Stimulated activated CD8-positive, alpha-beta memory T cell treated with anti-CD3 and anti-CD28 coated beads, Interleukin-15, amount 100 ng/mL, for 1 hour (primary cell): ENCODE data around the gene ERC2.

Experiments
- DNase-seq: peaks from one replicate; pipeline ENCODE4 v3.0.0-alpha.2; 2020; ENCODE audit warnings: low read depth

ERC2 gene

DNA sequence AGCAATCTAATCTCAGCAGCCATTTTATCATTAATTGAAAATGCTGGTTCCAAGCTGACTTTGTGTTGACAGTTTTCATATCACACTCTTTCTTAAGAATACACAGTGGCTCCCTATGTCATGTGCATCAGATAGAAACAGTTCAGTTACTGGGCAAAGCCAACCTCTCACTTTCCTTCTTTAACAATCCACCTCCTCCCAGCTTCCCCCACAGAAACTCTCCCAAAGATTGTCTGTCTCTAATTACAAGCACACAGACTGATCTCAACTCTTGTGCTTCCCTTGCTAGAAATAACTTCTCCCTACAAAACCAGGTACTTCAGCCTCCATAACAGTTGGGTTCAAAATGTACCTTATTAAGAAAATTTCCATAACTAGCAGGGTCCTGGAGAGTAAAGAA, 752.2 kb downstream of the ERC2 start:
- DNase-seq = no peak

DNA sequence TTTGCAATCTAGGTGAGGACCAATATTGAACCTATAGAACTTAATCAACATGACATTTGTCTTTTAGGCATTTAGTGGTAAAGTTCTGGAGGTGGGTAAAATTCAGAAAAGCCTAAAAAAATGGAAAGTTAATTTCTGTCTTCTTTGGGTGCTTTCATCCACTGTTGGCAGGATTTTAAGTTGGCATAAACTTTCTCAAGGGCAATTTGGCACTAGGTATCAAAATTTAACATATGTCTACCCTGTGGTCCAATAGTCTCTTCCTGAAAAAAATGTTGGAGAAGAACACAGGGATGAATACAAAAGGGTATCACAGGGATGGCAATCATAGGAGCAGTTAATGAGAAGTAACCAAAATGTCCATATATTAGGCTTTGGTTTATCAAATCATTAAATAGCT, 754.2 kb downstream of the ERC2 start:
- DNase-seq = no peak

DNA sequence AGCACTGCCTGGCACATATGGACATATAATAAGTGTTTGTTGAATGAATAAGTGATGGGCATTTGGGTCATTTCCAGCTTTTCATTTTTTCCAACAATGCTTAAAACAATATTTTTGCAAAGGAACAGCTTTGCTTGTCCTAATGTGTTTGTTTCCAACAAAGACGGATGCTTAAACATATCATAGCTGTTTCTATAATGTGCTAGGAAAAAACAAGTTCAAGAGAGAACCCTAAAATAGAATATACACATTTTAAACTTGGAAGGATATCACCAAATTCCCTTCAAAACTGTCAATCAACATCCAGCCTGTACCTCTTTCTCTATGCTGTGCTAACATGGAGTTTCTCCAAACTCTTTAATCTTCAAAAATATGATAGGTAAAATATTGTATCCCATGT, 756.6 kb downstream of the ERC2 start:
- no peak for DNase-seq

DNA sequence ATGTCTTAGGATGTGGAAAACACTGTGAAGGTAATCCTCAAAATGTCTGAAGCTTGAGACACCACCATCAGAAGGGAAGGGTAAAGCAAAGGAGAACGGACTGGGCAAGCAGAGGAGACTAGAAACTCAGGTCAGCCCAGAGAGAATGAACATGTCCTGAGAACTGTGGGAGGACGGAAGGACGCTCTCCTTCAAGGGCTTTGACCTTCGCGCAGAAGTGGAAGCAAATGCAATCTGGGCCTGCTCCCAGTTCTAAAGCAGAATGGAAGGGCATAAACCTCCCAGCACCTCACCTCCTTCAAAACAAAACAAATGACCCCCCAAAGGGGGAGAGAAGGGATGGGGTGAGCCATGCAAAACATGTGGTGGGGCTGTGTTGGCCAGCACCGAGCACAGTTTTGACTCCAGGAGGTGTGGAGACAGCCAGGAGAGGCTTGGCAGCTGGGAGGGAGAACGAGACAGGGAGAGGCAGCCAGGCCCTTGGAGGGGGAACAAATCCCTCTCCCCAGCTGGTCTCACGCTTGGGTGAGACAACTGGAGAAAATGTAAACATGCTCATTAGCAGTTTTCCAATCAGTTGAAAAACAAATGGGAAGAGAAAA, 758.8 kb downstream of the ERC2 start:
- DNase-seq = no peak

DNA sequence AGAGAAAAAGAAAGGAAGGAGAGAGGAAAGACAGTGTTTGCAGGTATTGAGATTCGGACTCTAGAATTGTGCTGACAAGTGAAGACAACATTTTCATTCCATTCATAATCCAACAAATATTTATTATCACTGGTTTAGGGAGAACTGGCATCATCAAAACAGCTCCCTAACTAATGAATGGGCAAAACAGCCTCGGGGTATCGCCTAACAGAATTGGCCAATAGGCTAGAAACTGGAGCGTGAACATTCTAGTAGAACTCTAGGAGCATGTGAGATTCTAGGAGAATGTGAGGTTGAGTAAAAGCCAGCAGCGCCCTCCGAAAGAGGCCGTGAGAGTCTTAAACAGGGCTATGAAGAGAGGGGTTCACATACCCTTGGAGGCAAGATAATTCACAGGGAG, 759.3 kb downstream of the ERC2 start:
- DNase-seq = no peak

DNA sequence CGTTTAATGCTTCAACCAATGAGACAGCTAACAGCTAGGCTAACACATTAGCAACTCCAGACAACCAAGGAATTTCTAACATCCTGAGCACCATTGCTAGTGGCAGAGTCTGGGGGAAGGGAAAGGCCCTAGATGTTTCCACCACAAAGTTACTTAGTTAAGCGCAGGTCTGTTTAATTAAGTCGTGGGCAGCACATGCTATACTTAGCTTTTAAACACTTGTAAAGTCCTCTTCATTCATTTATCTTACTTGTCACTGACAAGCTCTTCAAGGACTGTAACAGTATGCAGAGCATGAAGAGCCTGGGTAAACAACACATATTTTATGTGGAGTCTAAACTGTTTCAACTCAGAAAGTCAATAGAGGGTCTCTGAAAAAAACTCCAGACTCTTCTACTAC, 760.0 kb downstream of the ERC2 start:
- DNase-seq = no peak

DNA sequence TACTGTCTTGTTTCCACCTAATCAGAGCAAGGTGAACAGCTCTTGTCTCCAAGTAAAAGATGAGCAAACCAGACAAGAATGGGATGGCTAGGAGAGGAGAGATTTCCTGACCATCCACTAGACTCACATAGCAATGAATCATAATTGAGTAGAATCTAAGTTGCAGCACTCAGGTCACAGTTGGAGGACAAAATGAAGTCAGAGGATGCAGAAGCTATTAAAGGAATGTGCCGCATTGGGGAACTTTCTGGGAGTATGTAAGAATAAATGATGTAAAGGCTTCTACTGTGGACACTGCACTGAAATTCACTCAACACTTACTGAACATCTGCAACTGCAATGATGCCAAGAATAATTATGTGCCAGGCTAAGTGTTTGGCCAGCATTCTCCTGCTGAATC, 763.7 kb downstream of the ERC2 start:
- DNase-seq = no peak

DNA sequence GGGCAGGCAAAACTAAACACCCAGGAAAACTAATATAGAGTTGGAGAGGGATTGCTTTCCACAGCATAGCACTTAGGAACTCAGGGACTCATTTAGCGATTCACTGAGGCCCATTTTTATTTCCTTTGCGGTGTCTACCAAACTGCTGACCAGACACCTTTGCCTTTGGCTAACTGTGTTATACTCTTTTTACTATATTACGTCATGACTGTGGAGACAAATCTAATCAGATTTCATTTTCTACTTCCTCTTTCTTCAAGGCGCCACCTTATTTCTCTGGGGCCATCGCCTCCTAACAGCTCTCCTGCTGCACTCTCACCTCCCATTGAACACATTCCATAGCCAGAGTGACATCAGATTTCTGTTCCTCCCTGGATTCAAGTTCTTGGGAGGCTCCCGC, 765.4 kb downstream of the ERC2 start:
- no peak for DNase-seq

DNA sequence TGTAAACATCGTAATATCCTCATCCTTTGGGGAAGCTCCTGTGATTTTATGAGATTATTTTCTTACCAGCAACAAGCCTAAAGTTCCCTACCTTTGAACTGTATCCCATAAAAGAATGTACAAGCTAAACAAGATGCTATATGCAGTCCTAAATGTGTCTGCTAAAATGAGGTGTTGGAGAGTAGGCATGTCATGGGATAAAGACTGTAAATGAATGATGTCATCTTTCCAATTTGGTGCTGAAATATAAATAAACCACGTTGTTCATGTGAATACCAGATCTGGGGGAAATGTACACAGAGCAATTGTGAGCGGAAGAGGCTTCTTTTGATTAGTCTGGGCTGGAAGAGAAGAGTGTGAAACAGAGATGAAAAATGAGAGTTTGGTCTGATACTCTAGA, 766.3 kb downstream of the ERC2 start:
- DNase-seq = no peak

DNA sequence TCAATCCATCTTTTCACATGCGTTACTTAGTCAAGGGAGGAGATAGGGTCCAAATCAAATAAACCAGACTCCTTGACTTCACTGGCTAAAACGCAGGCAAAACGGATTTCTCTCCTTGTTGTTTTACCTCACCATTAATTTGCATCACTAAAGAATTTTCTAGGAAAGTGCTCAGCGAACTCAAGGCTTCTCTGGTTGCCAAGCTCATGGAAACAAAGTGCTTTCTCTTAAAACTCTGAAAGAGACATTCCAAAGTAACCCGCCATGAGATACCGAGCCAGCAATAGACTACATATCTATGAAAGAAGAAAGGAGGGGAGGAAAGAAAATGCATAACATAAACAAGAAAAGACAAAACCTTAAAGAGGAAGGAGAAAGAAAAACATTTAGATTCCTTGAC, 769.4 kb downstream of the ERC2 start:
- no peak for DNase-seq

DNA sequence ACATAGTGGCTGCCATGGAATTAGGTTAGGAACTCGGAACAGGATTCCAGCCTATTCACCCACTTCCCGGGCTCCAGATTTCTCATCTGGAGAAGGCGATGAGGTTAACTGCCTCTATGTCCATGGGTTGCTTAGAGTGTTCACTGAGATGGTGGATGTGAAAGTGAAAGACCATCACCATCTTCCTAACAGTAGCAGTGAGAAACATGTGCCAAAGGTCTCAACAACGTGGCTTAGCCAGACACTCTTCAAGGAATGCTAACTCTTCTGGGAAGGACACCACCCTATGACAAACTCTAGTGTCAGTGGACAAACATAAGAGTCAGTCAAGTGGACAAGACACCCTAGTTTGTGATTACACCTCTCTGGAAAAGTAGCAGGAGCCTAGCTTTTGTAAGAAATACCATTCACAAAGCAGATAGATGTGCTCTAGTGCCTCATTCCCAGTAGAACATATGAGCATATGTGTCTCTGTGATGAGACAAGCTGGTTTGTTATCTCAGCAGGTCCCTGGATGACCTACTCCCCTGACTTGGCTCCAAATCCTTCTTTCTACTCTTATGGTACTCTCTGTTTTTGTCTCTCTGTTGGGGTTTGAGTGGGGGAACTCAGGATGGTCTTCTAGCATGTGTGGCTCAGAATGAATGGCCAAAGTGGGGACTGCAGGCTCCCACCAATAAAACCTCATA, 770.9 kb downstream of the ERC2 start:
- no peak for DNase-seq

DNA sequence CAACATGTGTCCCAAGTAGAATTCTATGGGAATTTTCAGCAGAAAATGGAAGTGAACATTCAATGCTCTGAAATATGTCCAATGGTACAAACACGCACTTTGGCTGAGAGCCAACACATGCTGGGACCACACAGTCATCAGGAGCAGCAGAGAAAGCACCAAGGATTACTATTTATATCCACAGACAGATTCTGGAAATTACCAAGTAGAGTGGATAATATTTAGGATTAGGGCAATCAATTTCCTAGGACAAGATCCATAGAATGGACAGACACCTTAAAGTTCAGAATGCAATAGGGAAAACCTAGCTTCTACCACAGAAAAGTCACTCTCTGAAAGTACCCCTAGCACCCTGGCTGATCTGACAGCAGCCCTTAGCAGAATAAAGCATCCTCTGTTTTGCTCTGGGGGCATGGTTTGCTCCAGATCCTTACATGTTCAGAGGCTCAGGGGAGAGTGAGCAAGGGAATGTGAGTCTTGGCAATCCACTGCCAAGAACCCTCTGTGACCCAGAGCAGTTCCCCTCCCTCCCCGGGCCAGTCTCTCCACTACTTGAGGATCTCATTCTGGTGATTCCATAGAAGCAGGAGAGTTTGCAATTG, 775.2 kb downstream of the ERC2 start:
- no peak for DNase-seq

DNA sequence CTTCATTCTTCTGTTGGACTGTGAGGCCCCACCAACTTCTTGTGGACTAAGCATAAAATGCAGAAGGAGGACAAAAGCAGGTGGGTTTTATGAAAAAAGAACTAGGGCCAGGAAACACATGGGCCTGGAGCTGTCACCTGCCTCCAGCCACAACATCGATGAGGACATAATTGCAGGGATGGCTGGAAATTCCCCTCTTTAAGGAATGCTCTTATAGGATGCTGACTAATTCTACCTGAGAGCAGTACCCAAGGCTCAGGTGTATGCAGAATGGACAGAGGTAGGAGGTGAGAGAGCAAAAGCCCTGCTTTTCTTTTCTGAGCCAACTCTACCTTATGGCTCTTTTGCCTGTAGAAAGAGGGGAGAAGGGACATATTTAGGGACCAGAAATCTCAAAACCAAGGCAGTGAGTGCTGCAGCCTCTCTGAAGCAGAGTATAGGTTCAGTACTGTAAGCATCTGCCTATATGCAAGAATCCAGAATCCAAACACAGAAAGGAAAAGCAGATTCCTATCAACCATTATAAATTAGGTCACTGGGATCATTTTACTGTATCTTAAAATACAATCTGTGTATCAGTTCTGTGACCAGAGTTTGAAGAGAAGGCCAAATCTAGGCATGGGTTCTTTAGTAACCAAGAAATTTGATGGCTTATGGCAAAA, 775.8 kb downstream of the ERC2 start:
- DNase-seq = no peak

DNA sequence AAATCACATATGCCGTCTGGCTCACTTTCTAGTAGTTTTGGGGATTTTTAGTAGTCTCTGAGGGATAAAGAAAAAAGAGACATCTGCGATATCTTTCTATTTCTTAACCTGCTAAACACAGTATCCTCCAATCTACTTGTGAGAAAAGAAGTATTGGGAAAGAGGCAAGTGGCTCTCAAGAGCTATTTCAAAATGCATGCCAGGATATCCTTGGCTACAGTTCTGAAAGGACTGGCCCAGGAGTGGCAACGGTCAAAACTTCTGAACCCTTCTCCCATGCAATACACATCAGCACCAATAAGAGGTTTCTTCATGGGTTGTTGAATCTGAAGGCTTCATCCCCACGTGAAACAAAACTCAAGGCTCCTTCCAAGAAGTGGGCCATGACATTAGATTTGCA, 777.1 kb downstream of the ERC2 start:
- DNase-seq = no peak

DNA sequence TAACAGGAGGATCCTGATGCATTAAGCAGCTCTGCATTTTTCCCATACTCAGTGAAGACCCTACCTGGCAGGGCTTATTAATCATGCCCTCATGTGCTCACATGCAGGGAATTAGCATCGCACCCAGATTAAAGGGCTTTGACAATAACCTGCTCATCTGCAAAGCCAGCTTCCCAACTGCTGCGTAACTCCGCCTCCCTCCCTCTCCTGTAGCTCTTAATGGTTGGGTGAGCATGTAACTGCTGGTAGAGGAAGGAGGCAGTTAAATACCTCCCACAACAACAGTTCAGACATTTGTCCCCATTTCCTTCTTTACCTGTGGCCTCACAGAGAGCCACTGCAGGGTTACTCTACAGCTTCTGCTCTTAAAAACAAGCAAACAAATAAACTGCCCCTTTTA, 777.5 kb downstream of the ERC2 start:
- no peak for DNase-seq

DNA sequence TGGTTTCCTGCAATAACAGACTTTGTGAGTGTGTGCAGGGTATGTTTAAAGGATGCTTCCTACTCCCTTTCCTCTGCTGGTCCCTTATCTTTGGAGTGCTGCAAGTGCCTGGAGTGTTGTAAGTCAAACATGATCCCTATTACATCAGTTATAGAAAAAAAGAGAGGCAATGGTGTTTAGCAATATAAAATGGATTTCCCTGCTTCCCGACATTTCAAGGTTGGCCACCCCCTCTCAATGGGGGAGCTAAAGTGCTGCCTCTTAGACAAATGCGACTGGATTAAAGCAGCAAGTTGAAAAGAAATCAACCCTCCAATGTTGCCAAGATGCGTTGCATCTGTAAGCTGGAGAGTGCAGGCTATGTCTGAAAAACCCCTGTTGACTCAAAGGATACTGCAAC, 778.1 kb downstream of the ERC2 start:
- no peak for DNase-seq

DNA sequence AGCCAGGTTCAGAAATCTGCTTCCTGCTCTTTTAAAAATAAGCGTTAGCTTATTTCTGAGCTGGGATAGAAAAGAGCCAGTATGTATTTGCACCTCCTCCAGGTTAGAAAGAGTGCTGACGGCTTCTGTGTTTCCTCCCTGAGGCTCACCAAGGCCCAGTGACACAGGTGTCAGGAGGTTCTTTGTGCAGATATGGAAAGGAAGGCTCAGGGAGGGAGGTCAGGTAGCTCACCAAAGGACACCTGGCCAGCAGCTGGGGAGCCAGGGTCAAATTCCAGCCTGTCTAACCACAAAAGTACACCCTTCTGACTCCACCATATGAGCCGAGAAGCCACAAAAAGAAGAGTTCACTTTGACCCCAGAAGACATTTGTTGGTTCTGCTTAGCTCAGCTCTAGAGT, 780.1 kb downstream of the ERC2 start:
- DNase-seq = no peak

DNA sequence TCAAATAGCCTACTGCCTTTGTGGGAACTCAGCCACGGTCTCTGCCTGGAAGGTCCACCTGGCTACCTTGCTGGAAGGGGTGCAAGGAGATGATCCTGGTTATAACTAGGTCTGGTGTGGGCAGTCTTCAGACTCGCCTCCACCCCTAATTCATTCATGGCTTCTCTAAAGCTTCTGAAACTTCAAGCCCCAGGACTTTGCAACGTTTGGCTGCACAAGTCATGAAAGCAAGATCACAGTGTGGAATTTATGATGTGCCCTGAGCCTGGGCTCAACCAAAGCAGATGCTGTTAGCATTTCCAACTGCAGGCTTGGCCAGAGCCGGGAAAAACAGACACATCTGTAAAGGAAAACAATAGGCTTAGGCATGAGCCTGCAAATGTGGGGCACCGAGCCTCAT, 780.7 kb downstream of the ERC2 start:
- DNase-seq = no peak

DNA sequence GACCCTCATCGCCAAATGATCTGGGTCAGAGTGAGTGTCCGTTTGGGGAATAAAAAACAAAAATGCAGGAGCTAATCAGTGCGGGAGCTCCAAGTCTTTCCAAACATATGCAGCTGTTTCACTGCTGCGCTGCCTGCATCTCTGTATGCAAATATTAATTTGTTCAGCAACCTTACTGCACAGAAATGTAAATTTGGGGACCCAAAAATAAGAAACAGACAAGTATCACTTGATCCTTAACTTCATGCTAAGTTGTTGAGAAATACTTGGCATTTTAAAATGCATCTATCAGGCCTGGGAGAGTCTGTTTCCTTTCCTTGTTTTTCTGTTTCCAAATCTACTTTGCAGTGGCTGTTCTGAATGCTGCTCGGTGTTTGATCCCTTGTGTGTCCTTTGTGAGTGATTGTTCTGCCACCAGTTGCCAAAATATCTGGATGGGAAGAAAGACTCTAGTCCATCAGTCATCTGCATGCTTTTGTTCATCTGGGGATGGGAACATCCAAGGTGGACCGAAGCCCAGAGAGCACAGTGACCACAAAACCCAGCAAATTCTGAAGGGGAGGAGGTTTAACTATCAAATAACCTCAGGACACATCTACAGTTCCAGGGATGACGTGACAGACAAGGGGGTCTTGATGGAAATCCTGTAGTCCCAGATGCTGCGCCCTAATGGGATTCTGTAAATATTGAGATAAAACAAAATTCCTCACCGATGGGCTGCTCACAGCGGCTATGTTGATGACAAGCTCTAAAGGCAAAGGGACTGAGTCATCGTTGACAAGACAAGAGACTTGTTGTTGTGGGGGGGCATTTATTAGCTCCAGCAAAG, 781.6 kb downstream of the ERC2 start:
- DNase-seq = no peak

DNA sequence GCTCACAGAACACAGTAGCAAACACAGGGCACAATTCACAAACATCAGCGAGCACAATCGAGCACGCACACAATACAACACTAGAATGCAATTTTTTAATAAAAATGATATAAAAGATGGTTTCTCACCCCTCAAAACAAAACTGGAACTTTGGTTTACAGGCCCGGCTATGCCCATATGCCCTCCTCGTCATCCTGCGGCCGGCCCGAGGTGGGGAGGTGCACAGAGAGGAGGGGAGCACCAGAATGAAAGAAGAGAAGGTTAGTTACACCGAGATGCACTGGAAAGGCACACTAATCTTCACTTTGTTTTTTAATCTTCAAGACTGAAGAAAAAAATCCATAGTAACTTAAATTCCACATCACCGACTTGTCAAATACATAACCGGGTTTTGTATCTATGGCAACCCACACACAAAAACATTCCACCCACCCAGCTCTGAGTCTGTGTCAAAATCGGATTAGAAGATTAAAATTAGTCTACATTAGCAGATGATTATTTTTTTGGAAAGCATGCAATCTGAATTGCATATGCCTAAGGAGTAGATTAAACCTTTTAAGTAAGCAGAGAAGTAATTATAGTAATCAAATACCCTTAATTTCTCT, 784.5 kb downstream of the ERC2 start:
- no peak for DNase-seq

DNA sequence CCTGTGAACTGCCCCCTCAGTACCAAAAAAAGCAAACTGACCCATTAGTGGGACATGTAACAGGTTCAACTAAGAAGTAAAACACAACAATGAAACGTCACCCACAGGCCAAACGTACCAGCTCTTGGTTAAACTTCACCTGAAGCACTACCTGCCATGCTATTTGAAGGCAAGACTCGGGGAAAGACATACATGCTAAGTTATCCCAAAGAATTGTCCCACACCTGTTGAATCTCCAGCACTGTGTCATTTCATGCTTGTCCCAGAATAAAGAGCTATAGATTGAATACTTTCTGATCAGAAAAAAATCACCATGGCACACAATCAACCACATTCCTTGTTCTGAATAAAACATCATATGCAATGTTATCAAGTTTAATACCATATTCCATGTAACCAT, 785.8 kb downstream of the ERC2 start:
- DNase-seq = no peak
